Measurements from ENCODE around the gene CATSPER1. TPM values are rescaled to one million over a fixed set of nuclear protein-coding genes. Genes with fewer than 3 reads are reported as not detected.

Gene CATSPER1
- total and polyA plus RNA-seq, 10 donors: 0.30 to 1.2 (median 0.70) TPM; not detected in 2

DNA sequence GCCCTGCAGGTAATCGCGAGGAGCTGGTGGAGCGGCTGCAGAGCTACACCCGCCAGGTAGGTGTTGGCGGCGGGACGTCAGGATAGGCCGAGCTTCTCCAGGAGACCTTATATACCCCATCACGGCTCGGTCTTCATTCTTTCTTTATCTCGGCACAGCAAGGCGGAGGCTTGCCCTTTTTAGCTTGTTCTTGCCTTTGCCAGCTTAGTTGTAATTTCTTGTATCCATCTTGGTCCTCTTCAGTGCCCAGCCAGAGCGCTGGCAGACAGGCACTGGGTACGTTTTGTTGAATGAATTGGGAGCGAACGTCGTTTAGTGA lies 26.3 kb upstream of the CATSPER1 start:
- intact Hi-C loops (cut with DNase I; ENCODE audit: low total_unique reads): no loop called here
- peaks cover 0 to 20% (median 10%) of the 10 kb centered on the region in 7 donors for H3K27me3 ChIP-seq (replicated peaks in 1 of 7)
- H3K36me3 ChIP-seq: peaks cover 11 to 47% (median 39%) of the 10 kb centered on the region in 6 donors
- peaks cover 20 to 62% (median 40%) of the 10 kb centered on the region in 6 donors for H3K4me1 ChIP-seq
- peak overlapping the region; percentile 72 to 93 (median 90) for H3K27ac ChIP-seq
- H3K4me3 ChIP-seq: peak overlapping the region; percentile 92 to 100 (median 100)
- WGBS, 5 donors: 1 to 3% (median 2%) methylated on average over 15 to 17 of the region's 17 CpGs
- TF ChIP-seq POLR2A (IDR thresholded peaks at IDR 0.05) (no peak), CTCF (IDR thresholded peaks at IDR 0.05 in 8 of 11, conservative IDR thresholded peaks at IDR 0.05 in 3 of 11) (no peak), POLR2AphosphoS5 (IDR thresholded peaks at IDR 0.05) (no peak)
- no peaks in the 10 kb centered on the region for H3K9me3 ChIP-seq
- no peak for DNase-seq

DNA sequence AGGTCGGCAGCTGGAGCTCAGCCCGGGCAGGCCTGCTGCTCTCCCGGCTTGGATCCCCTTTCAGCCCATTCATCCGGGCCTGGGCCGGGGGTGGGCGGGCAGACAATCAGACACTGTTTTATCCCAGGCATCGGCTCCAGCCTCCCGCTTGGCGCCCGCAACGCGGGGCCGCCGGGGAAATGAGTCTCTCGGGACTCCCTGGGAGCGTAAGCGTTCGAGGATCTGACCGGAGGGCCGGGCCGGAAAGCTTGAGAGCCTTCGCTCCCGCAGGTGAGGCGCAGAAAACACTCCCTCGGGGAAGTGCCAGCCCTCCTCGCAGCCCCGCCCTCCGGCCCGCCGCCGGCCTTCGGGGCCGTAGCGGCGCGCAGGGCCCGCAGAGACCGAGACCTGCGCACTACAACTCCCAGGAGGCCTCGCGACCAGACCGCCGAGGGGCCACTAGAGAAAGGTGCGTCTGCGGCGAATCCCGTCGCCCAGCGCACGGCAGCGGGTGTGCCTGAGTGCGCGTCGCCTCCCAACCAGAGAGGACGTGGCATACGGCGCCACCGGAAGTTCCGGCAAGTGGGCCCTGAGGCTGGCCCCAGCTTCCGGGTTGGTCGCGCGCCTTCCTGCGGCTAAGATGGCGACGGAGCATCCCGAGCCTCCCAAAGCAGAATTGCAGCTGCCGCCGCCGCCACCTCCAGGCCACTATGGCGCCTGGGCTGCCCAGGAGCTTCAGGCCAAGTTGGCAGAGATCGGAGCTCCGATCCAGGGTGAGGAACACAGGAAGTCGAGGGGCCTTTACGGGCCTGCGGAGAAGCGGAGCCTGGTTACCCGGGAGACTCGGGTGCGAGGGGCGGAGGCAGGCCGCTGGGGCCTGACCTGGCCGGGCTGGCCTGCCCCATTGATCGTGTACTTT lies 25.7 kb upstream of the CATSPER1 start, which contains the start of gene SF3B2:
TSS of gene SF3B2 (plus strand) at position 599 of the 898 bp plus-strand sequence. CDS start at position 620, 21 bp downstream.
- peak; percentile 100 for DNase-seq
- Histone ChIP-seq H3K4me3 (peak within 1 kb of the TSS; percentile 92 to 100 (median 100)), H3K4me1 (peaks cover 20 to 62% (median 40%) of the 10 kb centered on the region in 6 donors), H3K27me3 (replicated peaks in 1 of 7) (peaks cover 0 to 26% (median 10%) of the 10 kb centered on the region in 7 donors), H3K36me3 (peaks cover 11 to 41% (median 33%) of the 10 kb centered on the region in 6 donors), H3K9me3 (no peaks in the 10 kb centered on the region), H3K27ac (peak within 1 kb of the TSS; percentile 72 to 93 (median 90))
- peak; percentile 9 to 45 (median 44) for TF ChIP-seq POLR2A (IDR thresholded peaks at IDR 0.05)
- TF ChIP-seq POLR2AphosphoS5 (IDR thresholded peaks at IDR 0.05): peak; percentile 95 to 99 (median 95)
- peak in 4 of 11 experiments; percentile 1 to 52 (median 41) for TF ChIP-seq CTCF (IDR thresholded peaks at IDR 0.05 in 8 of 11, conservative IDR thresholded peaks at IDR 0.05 in 3 of 11)
- intact Hi-C loops (cut with DNase I; ENCODE audit: low total_unique reads): no loop called here
- 0 to 1% (median 0%) methylated on average over 31 to 84 of the region's 84 CpGs for WGBS, 5 donors

GRCh38 chr11:66051371-66051765 lies 25.1 kb upstream of the CATSPER1 start:
- intact Hi-C loops (cut with DNase I; ENCODE audit: low total_unique reads): no loop called here
- Histone ChIP-seq H3K9me3 (no peaks in the 10 kb centered on the region), H3K27me3 (replicated peaks in 1 of 7) (peaks cover 0 to 27% (median 10%) of the 10 kb centered on the region in 7 donors), H3K27ac (peak overlapping the region; percentile 72 to 93 (median 90)), H3K4me3 (peak overlapping the region; percentile 92 to 100 (median 100)), H3K4me1 (peaks cover 20 to 62% (median 40%) of the 10 kb centered on the region in 6 donors), H3K36me3 (peaks cover 7 to 34% (median 27%) of the 10 kb centered on the region in 6 donors)
- peak; percentile 71 for DNase-seq
- WGBS, 5 donors: 28 to 34% (median 32%) methylated on average over 12 of the region's 12 CpGs
- TF ChIP-seq CTCF (IDR thresholded peaks at IDR 0.05 in 8 of 11, conservative IDR thresholded peaks at IDR 0.05 in 3 of 11) (no peak), POLR2A (IDR thresholded peaks at IDR 0.05) (no peak)
